Mammary epithelial cell (primary cell): ENCODE results near the gene RANBP1.

Experiments used
- CTCF ChIP-seq, 2 donors: IDR thresholded peaks in 1 of 2; conservative IDR thresholded peaks in 1 of 2; 2 replicates each; pipeline ENCODE4 v1.5.1; 2011 to 2012; ENCODE audit warnings: inconsistent platforms in 2 of 2, low read length in 2 of 2, mild to moderate bottlenecking in 2 of 2, control low read depth in 1 of 2, low read depth in 1 of 2; ENCODE audit not compliant: insufficient read depth in 1 of 2; ENCODE audit errors: extremely low read depth in 1 of 2
- EZH2 ChIP-seq: IDR thresholded peaks from 2 replicates; pipeline ENCODE4 v1.6.1; 2012; ENCODE audit warnings: low read length, inconsistent platforms, borderline replicate concordance

- TF ChIP-seq CTCF (conservative IDR thresholded peaks at IDR 0.05 in 1 of 2, IDR thresholded peaks at IDR 0.05 in 1 of 2; ENCODE audit: extremely low read depth in 1 of 2, insufficient read depth in 1 of 2, low read depth in 1 of 2, low read length in 2 of 2) = no peak
- no peak for TF ChIP-seq EZH2
Measured at GRCh38 chr22:20172141-20172613, 56.3 kb downstream of the RANBP1 start.
